ENCODE measurements around the gene AGBL4.

AGBL4 gene

GRCh38 chr1:49252917-49253316 lies 770.8 kb downstream of the AGBL4 start:
- no peak overlapping the region for H3K4me3 ChIP-seq (ENCODE audit: low read depth in 1 of 2, low read length in 1 of 2)
- no peaks in the 10 kb centered on the region for H3K36me3 ChIP-seq
- no peaks in the 10 kb centered on the region for H3K4me1 ChIP-seq (ENCODE audit: control insufficient read depth in 1 of 2, insufficient read depth in 1 of 2, low read depth in 1 of 2, low read length in 1 of 2)
- H3K27me3 ChIP-seq = no peaks in the 10 kb centered on the region
- no peak overlapping the region for H3K27ac ChIP-seq
- no peak for TF ChIP-seq CTCF (IDR thresholded peaks at IDR 0.05)
- no peaks in the 10 kb centered on the region for H3K9me3 ChIP-seq

GRCh38 chr1:49251019-49251784 lies 772.6 kb downstream of the AGBL4 start:
- no peak overlapping the region for H3K27ac ChIP-seq
- no peaks in the 10 kb centered on the region for H3K4me1 ChIP-seq (ENCODE audit: control insufficient read depth in 1 of 2, insufficient read depth in 1 of 2, low read depth in 1 of 2, low read length in 1 of 2)
- H3K9me3 ChIP-seq = no peaks in the 10 kb centered on the region
- no peaks in the 10 kb centered on the region for H3K27me3 ChIP-seq
- H3K4me3 ChIP-seq (ENCODE audit: low read depth in 1 of 2, low read length in 1 of 2) = no peak overlapping the region
- no peaks in the 10 kb centered on the region for H3K36me3 ChIP-seq
- TF ChIP-seq CTCF (IDR thresholded peaks at IDR 0.05) = no peak

DNA sequence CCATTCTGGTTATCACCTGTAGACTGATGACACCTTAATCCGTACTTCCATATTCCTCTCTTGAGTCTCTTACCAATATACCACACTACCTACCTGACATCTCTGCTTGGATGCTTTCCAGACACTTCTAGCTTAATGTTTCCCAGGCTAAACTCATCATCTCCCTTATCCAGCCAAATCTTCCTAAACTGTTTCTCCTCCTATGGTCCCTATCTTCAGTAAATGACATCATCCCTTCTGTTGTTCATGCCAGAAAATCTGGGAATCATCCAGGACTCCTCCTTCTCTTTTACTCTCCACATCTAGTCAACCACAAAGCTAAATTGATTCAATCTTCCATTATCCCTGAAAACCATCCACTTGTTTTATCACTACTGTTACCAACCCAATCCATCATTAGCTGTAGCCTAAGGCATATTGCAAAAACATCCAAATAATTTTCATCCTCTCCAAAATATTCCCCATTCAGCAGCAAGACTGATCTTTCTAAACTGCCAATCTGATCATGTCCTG lies 783.0 kb downstream of the AGBL4 start:
- H3K27me3 ChIP-seq = no peaks in the 10 kb centered on the region
- TF ChIP-seq CTCF (IDR thresholded peaks at IDR 0.05) = no peak

DNA sequence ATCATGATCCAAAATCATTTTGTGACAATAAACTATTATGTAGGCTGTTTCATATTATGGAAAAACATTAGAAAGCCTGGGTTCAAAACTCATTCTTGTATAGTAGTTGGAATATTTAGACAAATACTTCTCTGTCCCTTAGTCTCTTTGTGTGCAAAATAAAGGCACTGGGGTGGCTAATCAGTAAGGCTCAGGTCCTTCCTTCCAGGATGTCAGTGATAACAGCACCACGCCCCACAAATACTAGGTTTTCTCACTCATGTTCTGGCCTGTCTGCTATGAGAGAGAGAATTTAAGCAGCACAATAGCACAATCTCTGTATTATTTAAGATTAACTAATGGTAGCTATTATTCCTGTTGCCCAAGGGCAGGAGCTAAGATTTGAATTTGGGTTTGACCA lies 788.8 kb downstream of the AGBL4 start:
- Histone ChIP-seq H3K4me1 (ENCODE audit: control insufficient read depth in 1 of 2, insufficient read depth in 1 of 2, low read depth in 1 of 2, low read length in 1 of 2) (no peaks in the 10 kb centered on the region), H3K4me3 (ENCODE audit: low read depth in 1 of 2, low read length in 1 of 2) (no peak overlapping the region)

More for the DNA sequence above, 783.0 kb downstream of the AGBL4 start:
- Histone ChIP-seq H3K4me1 (ENCODE audit: control insufficient read depth in 1 of 2, insufficient read depth in 1 of 2, low read depth in 1 of 2, low read length in 1 of 2) (no peaks in the 10 kb centered on the region), H3K9me3 (no peaks in the 10 kb centered on the region), H3K4me3 (ENCODE audit: low read depth in 1 of 2, low read length in 1 of 2) (no peak overlapping the region), H3K27ac (no peak overlapping the region), H3K36me3 (no peaks in the 10 kb centered on the region)

DNA sequence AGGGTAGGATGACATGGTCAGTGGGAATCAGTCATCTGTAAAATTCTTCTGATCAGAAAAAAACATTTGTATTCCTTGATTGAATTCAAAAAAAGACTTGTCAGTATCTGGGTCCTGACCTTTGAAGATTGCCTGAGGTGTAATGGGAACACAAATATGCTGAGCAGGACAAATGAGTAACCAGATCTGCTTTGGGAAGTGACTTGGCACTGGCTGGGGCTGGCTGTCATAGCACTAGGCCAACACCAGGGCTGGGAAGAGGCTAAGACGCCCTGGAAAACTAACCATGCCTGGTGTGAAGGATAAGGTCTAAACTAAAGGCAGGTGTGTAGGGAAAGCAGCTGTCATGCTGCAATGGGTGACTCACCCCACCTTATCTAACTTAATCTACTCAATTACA lies 794.2 kb downstream of the AGBL4 start:
- Histone ChIP-seq H3K9me3 (no peaks in the 10 kb centered on the region), H3K27me3 (no peaks in the 10 kb centered on the region), H3K36me3 (no peaks in the 10 kb centered on the region), H3K4me1 (ENCODE audit: control insufficient read depth in 1 of 2, insufficient read depth in 1 of 2, low read depth in 1 of 2, low read length in 1 of 2) (no peaks in the 10 kb centered on the region), H3K27ac (no peak overlapping the region), H3K4me3 (ENCODE audit: low read depth in 1 of 2, low read length in 1 of 2) (no peak overlapping the region)
- no peak for TF ChIP-seq CTCF (IDR thresholded peaks at IDR 0.05)

More for the DNA sequence above, 788.8 kb downstream of the AGBL4 start:
- H3K27ac ChIP-seq = no peak overlapping the region
- TF ChIP-seq CTCF (IDR thresholded peaks at IDR 0.05) = no peak
- H3K36me3 ChIP-seq = no peaks in the 10 kb centered on the region
- H3K27me3 ChIP-seq = no peaks in the 10 kb centered on the region
- no peaks in the 10 kb centered on the region for H3K9me3 ChIP-seq

Data from neutrophil (primary cell).